Endothelial cell of umbilical vein (primary cell): ENCODE measurements around the gene LZIC. TPM values are rescaled to one million over a fixed set of nuclear protein-coding genes. Genes with fewer than 3 reads are reported as not detected.

Experiments
- BruUV-seq: library from RNA; stranded (reverse); fragments of 400-500 nt; replicated peaks from 2 replicates; lab custom pipeline; 2021; lab: Mats Ljungman, UMichigan
- CTCF ChIA-PET: fragments of 300-600, 350-600 bp; sonication (Branson Sonifier 250); formaldehyde crosslinking; loops from one replicate; lab custom pipeline; 2021; ENCODE audit warnings: antibody characterized with exemption, inconsistent platforms; lab: Charles Lee
- POLR2A ChIA-PET: fragments of 300-600, 350-600 bp; sonication (Branson Sonifier 250); formaldehyde crosslinking; loops from one replicate; lab custom pipeline; 2021; ENCODE audit warnings: antibody characterized with exemption, inconsistent platforms; lab: Charles Lee
- DNase-seq: peaks from one replicate; pipeline ENCODE4 v3.0.0-alpha.2; 2011; ENCODE audit warnings: low read depth, low spot score
- FAIRE-seq: peaks from 2 replicates; lab custom pipeline; 2011; peaks lifted over from hg19 to GRCh38; lab: Jason Lieb, UNC
- H2AFZ ChIP-seq: 2 replicates; pipeline ENCODE4 v1.6.0; 2012; ENCODE audit warnings: low read depth, low read length, control low read depth, inconsistent platforms
- H3K27ac ChIP-seq: 2 replicates; pipeline ENCODE4 v1.5.1; 2011; ENCODE audit warnings: low read depth, mild to moderate bottlenecking, control low read depth, low read length, moderate library complexity; ENCODE audit not compliant: insufficient read depth
- H3K27me3 ChIP-seq, 2 experiments: 2 replicates each; pipeline versions ENCODE4 v1.6.0 to v1.6.1; 2011; ENCODE audit warnings: low read length in 2 of 2, mixed read lengths in 1 of 2; ENCODE audit not compliant: control insufficient read depth in 2 of 2, insufficient read depth in 2 of 2
- H3K36me3 ChIP-seq, 2 experiments: 2 replicates in 1 of 2; 3 replicates in 1 of 2; pipeline ENCODE4 v1.5.1; 2011; ENCODE audit warnings: low read length in 2 of 2, mild to moderate bottlenecking in 1 of 2, moderate library complexity in 1 of 2; ENCODE audit not compliant: control insufficient read depth in 2 of 2, insufficient read depth in 2 of 2; ENCODE audit errors: extremely low read depth in 1 of 2
- H3K4me1 ChIP-seq: 3 replicates; pipeline ENCODE4 v1.5.1; 2011; ENCODE audit warnings: mild to moderate bottlenecking, low read length; ENCODE audit not compliant: control insufficient read depth, insufficient read depth; ENCODE audit errors: extremely low read depth
- H3K4me2 ChIP-seq: 2 replicates; pipeline ENCODE4 v1.6.1; 2011; ENCODE audit warnings: low read length, control low read depth, mixed read lengths; ENCODE audit not compliant: insufficient read depth
- H3K4me3 ChIP-seq, 3 experiments: fragments of 200-600 bp in 1 of 3; sonication (generic), shearing (Covaris generic) in 1 of 3; replicated peaks in 1 of 3; 2 replicates each; pipeline ENCODE4 v1.5.1; 2011 to 2016; ENCODE audit warnings: control low read depth in 3 of 3, low read length in 3 of 3, mild to moderate bottlenecking in 2 of 3, inconsistent platforms in 1 of 3, low read depth in 1 of 3, moderate library complexity in 1 of 3; ENCODE audit not compliant: insufficient read depth in 1 of 3
- H3K79me2 ChIP-seq: 2 replicates; pipeline ENCODE4 v1.6.0; 2012; ENCODE audit warnings: low read length, inconsistent platforms; ENCODE audit not compliant: control insufficient read depth, insufficient read depth
- H3K9ac ChIP-seq: replicated peaks from 2 replicates; pipeline ENCODE3; 2011; ENCODE audit warnings: low read length, control low read depth; ENCODE audit not compliant: insufficient read depth; ENCODE audit errors: extremely low read depth
- H3K9me1 ChIP-seq: replicated peaks from 3 replicates; pipeline ENCODE4 v1.6.0; 2011; ENCODE audit warnings: mild to moderate bottlenecking, low read length; ENCODE audit not compliant: control insufficient read depth, insufficient read depth; ENCODE audit errors: extremely low read depth
- H3K9me3 ChIP-seq: replicated peaks from 2 replicates; pipeline ENCODE4 v1.5.1; 2012; ENCODE audit warnings: low read length, inconsistent platforms; ENCODE audit not compliant: control insufficient read depth, insufficient read depth
- H4K20me1 ChIP-seq: replicated peaks from 2 replicates; pipeline ENCODE3; 2011; ENCODE audit warnings: mild to moderate bottlenecking, low read length; ENCODE audit not compliant: control insufficient read depth, insufficient read depth; ENCODE audit errors: extremely low read depth
- CTCF ChIP-seq, 2 donors: IDR thresholded peaks; 1 replicate in 1 of 2; 2 replicates in 1 of 2; pipeline ENCODE4 v1.5.1; 2011; ENCODE audit warnings: low read length in 2 of 2, mild to moderate bottlenecking in 2 of 2, moderate library complexity in 2 of 2, control low read depth in 1 of 2, inconsistent platforms in 1 of 2, low read depth in 1 of 2; ENCODE audit not compliant: insufficient read depth in 1 of 2; ENCODE audit errors: extremely low read depth in 1 of 2
- EZH2 ChIP-seq: IDR thresholded peaks from 2 replicates; pipeline ENCODE4 v1.6.1; 2012; ENCODE audit warnings: borderline replicate concordance, low read depth, mild to moderate bottlenecking, moderate library complexity, low read length, inconsistent platforms; ENCODE audit not compliant: severe bottlenecking
- FOS ChIP-seq: IDR thresholded peaks from 2 replicates; pipeline ENCODE4 v1.6.1; 2011; ENCODE audit warnings: mild to moderate bottlenecking, low read length, moderate library complexity, borderline replicate concordance; ENCODE audit not compliant: insufficient read depth
- GATA2 ChIP-seq: IDR thresholded peaks from 2 replicates; pipeline ENCODE4 v1.7.0; 2011; ENCODE audit warnings: low read depth, mild to moderate bottlenecking, moderate library complexity, mixed read lengths, low read length; ENCODE audit not compliant: insufficient read length, insufficient read depth
- JUN ChIP-seq: IDR thresholded peaks from 2 replicates; pipeline ENCODE4 v1.6.1; 2011; ENCODE audit warnings: borderline replicate concordance, low read depth; ENCODE audit not compliant: insufficient read length, insufficient read depth
- MAX ChIP-seq: IDR thresholded peaks from 2 replicates; pipeline ENCODE4 v1.6.1; 2011; ENCODE audit not compliant: insufficient read depth, insufficient read length
- MYC ChIP-seq: IDR thresholded peaks from one replicate; pipeline ENCODE4 v1.6.1; 2011; ENCODE audit warnings: mild to moderate bottlenecking, low read depth, low read length
- POLR2A ChIP-seq: IDR thresholded peaks from 2 replicates; pipeline ENCODE4 v1.6.1; 2012; ENCODE audit warnings: low read depth, mild to moderate bottlenecking, control low read depth, low read length
- POLR2AphosphoS5 ChIP-seq: IDR thresholded peaks from 2 replicates; pipeline ENCODE4 v1.6.1; 2012; ENCODE audit warnings: low read depth, mild to moderate bottlenecking, control low read depth, low read length, moderate library complexity; ENCODE audit not compliant: insufficient read depth
- dilution Hi-C: fragments of 300-500 bp; cut with MboI; formaldehyde crosslinking; loops from one replicate; pipeline ENCODE4 v1.15.0; 2019; ENCODE audit warnings: low sequenced_read_pairs; ENCODE audit not compliant: extremely low pct_ligation_motif_present
- intact Hi-C: fragments of 100-400 bp; cut with micrococcal nuclease; formaldehyde crosslinking; loops from one replicate; pipeline ENCODE4 v1.10.0; 2022
- polyA plus RNA-seq, 4 experiments: library from polyadenylated mRNA; depleted of rRNA in 3 of 4; stranded (reverse) in 3 of 4; unstranded in 1 of 4; fragments of >200 nt; gene quantifications; 2 replicates each; pipeline versions ENCODE4 v1.2.1 to v1.2.3, GENCODE V29; 2011 to 2012; ENCODE audit warnings: missing spikeins in 1 of 4
- total RNA-seq: library from RNA; stranded (reverse); gene quantifications from 2 replicates; pipeline ENCODE4 v1.2.3, GENCODE V29; 2021

The LZIC gene
- total and polyA plus RNA-seq, 2 donors (not counting 3 experiments of a cell fraction or from before 2014, with no cell fraction given): 3.7 to 23.4 TPM

GRCh38 chr1:9900142-9901043 lies 42.8 kb downstream of the LZIC start:
- FAIRE-seq (peak; percentile 77), DNase-seq (peak; percentile 29)
- intact Hi-C loops (no loop called here), dilution Hi-C loops (no loop called here)
- Histone ChIP-seq H3K9ac (no peak overlapping the region), H2AFZ (no peak overlapping the region), H3K9me3 (no peaks in the 10 kb centered on the region), H3K9me1 (no peaks in the 10 kb centered on the region), H3K79me2 (no peaks in the 10 kb centered on the region), H3K27ac (no peak overlapping the region), H3K27me3 (no peaks in the 10 kb centered on the region), H3K4me2 (no peak overlapping the region), H4K20me1 (no peaks in the 10 kb centered on the region), H3K4me1 (peaks cover 3% of the 10 kb centered on the region), H3K36me3 (no peaks in the 10 kb centered on the region), H3K4me3 (no peak overlapping the region)
- CTCF ChIA-PET: interaction anchor here (1.0 to 1.5 kb wide), 2 partner anchors 10 to 25 kb away, joined by 4 to 6 read pairs; no protein-coding TSS in a partner anchor
- no TSS peak for BruUV-seq
- POLR2A ChIA-PET: interaction anchor here (0.6 kb wide), 1 partner anchor 14 kb away, joined by 4 read pairs; no protein-coding TSS in a partner anchor
- TF ChIP-seq JUN (no peak), GATA2 (no peak), POLR2AphosphoS5 (no peak), EZH2 (no peak), POLR2A (no peak), CTCF (IDR thresholded peaks at IDR 0.05; ENCODE audit: extremely low read depth in 1 of 2, insufficient read depth in 1 of 2, low read depth in 1 of 2, low read length in 2 of 2) (no peak), MAX (no peak), MYC (no peak), FOS (no peak)
